GM19240 (cell line): ENCODE data around the gene DVL1.
"Not testable (repeated sequence)": the region's sequence is repeated elsewhere in the genome, so short reads cannot be mapped to it uniquely, and the experiment has no call there.

Experiments
- DNase-seq: peaks from one replicate; pipeline ENCODE4 v3.0.0; 2011; ENCODE audit warnings: low spot score; ENCODE audit not compliant: insufficient read length

DVL1 gene

GRCh38 chr1:1373815-1374588 lies 24.8 kb upstream of the DVL1 start:
- no peak for DNase-seq

GRCh38 chr1:1373051-1373814 lies 24.0 kb upstream of the DVL1 start:
- DNase-seq, result no peak

- DNase-seq, result peak; percentile 69
These were observed 22.8 kb upstream of the DVL1 start for GRCh38 chr1:1371746-1372711.

- DNase-seq, result no peak
These were observed 22.1 kb upstream of the DVL1 start for GRCh38 chr1:1371364-1371745.

GRCh38 chr1:1370771-1371300 lies 21.6 kb upstream of the DVL1 start:
- DNase-seq, result no peak

- DNase-seq, result not testable (repeated sequence)
These were observed 20.9 kb upstream of the DVL1 start for GRCh38 chr1:1370094-1370493.

- DNase-seq, result no peak
These were observed 18.1 kb upstream of the DVL1 start for GRCh38 chr1:1367315-1367714.

GRCh38 chr1:1366699-1367066 lies 17.5 kb upstream of the DVL1 start:
- no peak for DNase-seq

GRCh38 chr1:1365875-1366698 lies 16.9 kb upstream of the DVL1 start:
- no peak for DNase-seq

- DNase-seq, result no peak
These were observed 15.0 kb upstream of the DVL1 start for GRCh38 chr1:1364266-1364665.

GRCh38 chr1:1361982-1362423 lies 12.8 kb upstream of the DVL1 start:
- no peak for DNase-seq

GRCh38 chr1:1361233-1361981 lies 12.2 kb upstream of the DVL1 start:
- DNase-seq, result no peak

- DNase-seq, result no peak
These were observed 11.4 kb upstream of the DVL1 start for GRCh38 chr1:1360506-1361169.

- no peak for DNase-seq
These were observed 10.6 kb upstream of the DVL1 start for GRCh38 chr1:1359664-1360468.

GRCh38 chr1:1359308-1359663 lies 10.1 kb upstream of the DVL1 start:
- DNase-seq, result no peak

GRCh38 chr1:1358433-1359271 lies 9.4 kb upstream of the DVL1 start, which contains the start of gene MXRA8:
Gene MXRA8, minus strand, starts transcription at chr1:1358555. Its CDS starts 51 bp downstream, at chr1:1358504.
- DNase-seq, result no peak

- no peak for DNase-seq
These were observed 8.7 kb upstream of the DVL1 start for GRCh38 chr1:1357871-1358432.
